MM.1S (cell line): ENCODE results near the gene HMOX2.
A peak's percentile ranks its signal among the peaks of the same experiment; 100 is the strongest.

Experiments used
- DNase-seq: peaks from one replicate; pipeline ENCODE4 v3.0.0-alpha.2; 2015
- H2AFZ ChIP-seq: fragments of 300-600 bp; sonication (generic); 2 replicates; pipeline ENCODE4 v1.6.0; 2016; ENCODE audit warnings: antibody characterized with exemption, low read length
- H3F3A ChIP-seq: fragments of 300-600 bp; sonication (generic); 2 replicates; pipeline ENCODE4 v1.6.1; 2016; ENCODE audit warnings: mild to moderate bottlenecking, antibody characterized with exemption, low read length, moderate library complexity, mixed read lengths; ENCODE audit not compliant: insufficient read depth
- H3K27ac ChIP-seq: fragments of 300-600 bp; sonication (generic); 2 replicates; pipeline ENCODE4 v1.5.1; 2016; ENCODE audit warnings: mild to moderate bottlenecking, low read length
- H3K27me3 ChIP-seq: fragments of 300-600 bp; sonication (generic); replicated peaks from 2 replicates; pipeline ENCODE4 v1.6.0; 2016; ENCODE audit warnings: low read length; ENCODE audit not compliant: insufficient read depth
- H3K36me3 ChIP-seq: fragments of 300-600 bp; sonication (generic); replicated peaks from 2 replicates; pipeline ENCODE4 v1.6.1; 2016; ENCODE audit warnings: mild to moderate bottlenecking, low read length, mixed read lengths; ENCODE audit not compliant: insufficient read depth
- H3K4me1 ChIP-seq: fragments of 300-600 bp; sonication (generic); 2 replicates; pipeline ENCODE4 v1.6.1; 2016; ENCODE audit warnings: low read length, mixed read lengths
- H3K4me2 ChIP-seq: fragments of 300-600 bp; sonication (generic); 2 replicates; pipeline ENCODE4 v1.6.0; 2016; ENCODE audit warnings: low read depth, low read length
- H3K4me3 ChIP-seq: fragments of 300-600 bp; sonication (generic); 2 replicates; pipeline ENCODE4 v1.5.1; 2016; ENCODE audit warnings: low read length, mixed read lengths
- H3K79me2 ChIP-seq: fragments of 300-600 bp; sonication (generic); 2 replicates; pipeline ENCODE4 v1.6.1; 2016; ENCODE audit warnings: mixed run types, low read length, mixed read lengths
- H3K9ac ChIP-seq: fragments of 300-600 bp; sonication (generic); 2 replicates; pipeline ENCODE4 v1.6.1; 2016; ENCODE audit warnings: low read length, mixed read lengths
- H3K9me2 ChIP-seq: fragments of 300-600 bp; sonication (generic); replicated peaks from 2 replicates; pipeline ENCODE4 v1.6.1; 2016; ENCODE audit warnings: mild to moderate bottlenecking, low read length, mixed read lengths; ENCODE audit not compliant: insufficient read depth
- H3K9me3 ChIP-seq: fragments of 300-600 bp; sonication (generic); replicated peaks from 2 replicates; pipeline ENCODE4 v1.6.1; 2016; ENCODE audit warnings: mild to moderate bottlenecking, low read length, mixed read lengths; ENCODE audit not compliant: insufficient read depth
- H4K20me1 ChIP-seq: fragments of 300-600 bp; sonication (generic); 2 replicates; pipeline ENCODE4 v1.6.1; 2016; ENCODE audit warnings: mild to moderate bottlenecking, low read length, moderate library complexity, mixed read lengths; ENCODE audit not compliant: insufficient read depth
- CTCF ChIP-seq: fragments of 300-600 bp; sonication (generic); IDR thresholded peaks from 2 replicates; pipeline ENCODE4 v1.5.1; 2016; ENCODE audit warnings: antibody characterized with exemption, low read length, mixed read lengths
- EZH2 ChIP-seq: fragments of 300-600 bp; sonication (generic); optimal IDR thresholded peaks from 2 replicates; pipeline ENCODE3; 2017; ENCODE audit warnings: low read depth, mild to moderate bottlenecking, antibody characterized with exemption, low read length, mixed read lengths
- EZH2phosphoT487 ChIP-seq: fragments of 300-600 bp; sonication (generic); IDR thresholded peaks from 2 replicates; pipeline ENCODE4 v1.6.1; 2018; ENCODE audit warnings: antibody characterized with exemption, low read length

Gene HMOX2

GRCh38 chr16:4517812-4518680, 41.8 kb downstream of the HMOX2 start:
- Histone ChIP-seq H3K9me2 (no peaks in the 10 kb centered on the region), H3K9me3 (no peaks in the 10 kb centered on the region), H3K27me3 (no peaks in the 10 kb centered on the region), H3F3A (peaks cover 45% of the 10 kb centered on the region), H3K79me2 (peaks cover 81% of the 10 kb centered on the region), H3K36me3 (no peaks in the 10 kb centered on the region), H3K4me3 (no peak overlapping the region), H3K27ac (peak overlapping the region; percentile 87; the same call in 1 of the 2 replicates), H4K20me1 (no peaks in the 10 kb centered on the region), H2AFZ (no peak overlapping the region), H3K4me2 (peak overlapping the region; percentile 3; the same call in 1 of the 2 replicates), H3K4me1 (peaks cover 52% of the 10 kb centered on the region), H3K9ac (peak overlapping the region; percentile 16; the same call in 1 of the 2 replicates)
- peak; percentile 35 for DNase-seq
- TF ChIP-seq EZH2 (no peak), CTCF (peak; percentile 82), EZH2phosphoT487 (no peak)

GRCh38 chr16:4519274-4520058, 43.3 kb downstream of the HMOX2 start:
- peaks cover 33% of the 10 kb centered on the region for H3F3A ChIP-seq
- H3K4me3 ChIP-seq: no peak overlapping the region
- no peaks in the 10 kb centered on the region for H3K36me3 ChIP-seq
- no peak for DNase-seq
- H3K4me2 ChIP-seq: no peak overlapping the region
- H3K79me2 ChIP-seq: peaks cover 79% of the 10 kb centered on the region
- no peak overlapping the region for H3K27ac ChIP-seq
- H3K4me1 ChIP-seq: peaks cover 38% of the 10 kb centered on the region
- no peak overlapping the region for H3K9ac ChIP-seq
- no peaks in the 10 kb centered on the region for H3K9me2 ChIP-seq
- H3K27me3 ChIP-seq: no peaks in the 10 kb centered on the region
- H2AFZ ChIP-seq: no peak overlapping the region
- no peaks in the 10 kb centered on the region for H4K20me1 ChIP-seq
- TF ChIP-seq EZH2 (no peak), CTCF (no peak), EZH2phosphoT487 (no peak)
- H3K9me3 ChIP-seq: no peaks in the 10 kb centered on the region

GRCh38 chr16:4520913-4521312, 44.7 kb downstream of the HMOX2 start:
- Histone ChIP-seq H3K4me3 (no peak overlapping the region), H3K27me3 (no peaks in the 10 kb centered on the region), H3K9me3 (no peaks in the 10 kb centered on the region), H4K20me1 (no peaks in the 10 kb centered on the region), H3K27ac (no peak overlapping the region), H3K9me2 (no peaks in the 10 kb centered on the region), H2AFZ (no peak overlapping the region), H3K79me2 (peaks cover 89% of the 10 kb centered on the region), H3K4me1 (peaks cover 29% of the 10 kb centered on the region), H3K4me2 (no peak overlapping the region), H3K9ac (no peak overlapping the region), H3K36me3 (no peaks in the 10 kb centered on the region), H3F3A (peaks cover 19% of the 10 kb centered on the region)
- no peak for DNase-seq
- TF ChIP-seq EZH2phosphoT487 (no peak), EZH2 (no peak), CTCF (no peak)
